Osteoblast (primary cell): ENCODE data around the gene PPM1E. TPM values are rescaled to one million over a fixed set of nuclear protein-coding genes. Genes with fewer than 3 reads are reported as not detected.
"Not testable (repeated sequence)": the region's sequence is repeated elsewhere in the genome, so short reads cannot be mapped to it uniquely, and the experiment has no call there.

Source experiments
- DNase-seq: peaks from one replicate; pipeline ENCODE4 v3.0.0; 2011; ENCODE audit warnings: low spot score, mixed read lengths; ENCODE audit not compliant: insufficient read length; ENCODE audit errors: missing footprints
- H2AFZ ChIP-seq: 2 replicates; pipeline ENCODE4 v1.6.0; 2011; ENCODE audit warnings: mild to moderate bottlenecking, low read length
- H3K27ac ChIP-seq: 2 replicates; pipeline ENCODE4 v1.5.1; 2011; ENCODE audit warnings: mild to moderate bottlenecking, low read depth, low read length, moderate library complexity
- H3K27me3 ChIP-seq: 2 replicates; pipeline ENCODE4 v1.6.0; 2012; ENCODE audit warnings: mild to moderate bottlenecking, control low read depth, inconsistent platforms, low read length, moderate library complexity; ENCODE audit not compliant: insufficient read depth
- H3K36me3 ChIP-seq: 2 replicates; pipeline ENCODE4 v1.5.1; 2011; ENCODE audit warnings: mild to moderate bottlenecking, low read length, control low read depth, moderate library complexity; ENCODE audit not compliant: insufficient read depth
- H3K4me1 ChIP-seq: 2 replicates; pipeline ENCODE4 v1.5.1; 2011; ENCODE audit warnings: mild to moderate bottlenecking, low read length, control low read depth, moderate library complexity; ENCODE audit not compliant: insufficient read depth
- H3K4me2 ChIP-seq: 2 replicates; pipeline ENCODE4 v1.6.0; 2011; ENCODE audit warnings: mild to moderate bottlenecking, low read length; ENCODE audit not compliant: insufficient read depth
- H3K4me3 ChIP-seq: fragments of 200-600 bp; sonication (generic); 3 replicates; pipeline ENCODE4 v1.5.1; 2012; ENCODE audit warnings: mild to moderate bottlenecking, low read length, inconsistent platforms; ENCODE audit not compliant: insufficient read depth
- H3K79me2 ChIP-seq: 2 replicates; pipeline ENCODE4 v1.6.0; 2012; ENCODE audit warnings: mild to moderate bottlenecking, low read length, control low read depth, inconsistent platforms; ENCODE audit not compliant: insufficient read depth
- H3K9me3 ChIP-seq: 2 replicates; pipeline ENCODE4 v1.5.1; 2011; ENCODE audit warnings: low read depth, low read length, control low read depth
- H4K20me1 ChIP-seq: 2 replicates; pipeline ENCODE4 v1.6.0; 2012; ENCODE audit warnings: mild to moderate bottlenecking, low read length, control low read depth; ENCODE audit not compliant: insufficient read depth
- CTCF ChIP-seq: IDR thresholded peaks from 2 replicates; pipeline ENCODE4 v1.5.1; 2011; ENCODE audit warnings: mild to moderate bottlenecking, low read depth, low read length, moderate library complexity; ENCODE audit errors: extremely low read depth
- total RNA-seq: library from RNA; depleted of rRNA; stranded (reverse); fragments of >200 nt; gene quantifications from 2 replicates; pipeline ENCODE4 v1.2.3, GENCODE V29; 2012

PPM1E gene
- total RNA-seq, 1 donor = under 0.01 TPM

GRCh38 chr17:58947824-58948223 lies 192.2 kb downstream of the PPM1E start:
- TF ChIP-seq CTCF = no peak
- H3K27ac ChIP-seq = no peak overlapping the region
- peak; percentile 6 for DNase-seq

DNA sequence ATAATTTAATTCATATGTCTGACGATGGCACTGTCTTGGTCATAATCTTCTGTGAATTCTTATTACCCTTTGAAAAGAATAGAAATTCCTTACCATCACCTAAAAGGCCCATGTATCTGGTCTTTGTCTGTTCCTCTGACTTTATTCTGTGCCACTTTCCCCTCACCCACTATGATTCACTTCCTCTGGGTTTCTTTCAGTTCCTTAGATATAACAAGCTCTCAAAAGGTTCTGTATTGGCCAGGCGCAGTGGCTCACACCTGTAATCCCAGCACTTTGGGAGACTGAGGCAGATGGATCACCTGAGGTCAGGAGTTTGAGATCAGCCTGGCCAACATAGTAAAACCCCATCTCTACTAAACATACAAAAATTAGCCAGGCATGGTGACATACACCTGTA lies 198.7 kb downstream of the PPM1E start:
- not testable (repeated sequence) for H3K27me3 ChIP-seq, H3K4me2 ChIP-seq, H3K9me3 ChIP-seq, DNase-seq, H3K79me2 ChIP-seq, H2AFZ ChIP-seq, H4K20me1 ChIP-seq, H3K27ac ChIP-seq, H3K4me3 ChIP-seq, H3K36me3 ChIP-seq, H3K4me1 ChIP-seq

More at GRCh38 chr17:58947824-58948223, 192.2 kb downstream of the PPM1E start:
- no peaks in the 10 kb centered on the region for H3K36me3 ChIP-seq
- no peaks in the 10 kb centered on the region for H3K79me2 ChIP-seq
- peaks cover 6% of the 10 kb centered on the region for H3K27me3 ChIP-seq
- H3K4me1 ChIP-seq = no peaks in the 10 kb centered on the region
- no peak overlapping the region for H2AFZ ChIP-seq
- H3K4me2 ChIP-seq = no peak overlapping the region
- no peaks in the 10 kb centered on the region for H4K20me1 ChIP-seq
- peaks cover 7% of the 10 kb centered on the region for H3K9me3 ChIP-seq
- H3K4me3 ChIP-seq = no peak overlapping the region

DNA sequence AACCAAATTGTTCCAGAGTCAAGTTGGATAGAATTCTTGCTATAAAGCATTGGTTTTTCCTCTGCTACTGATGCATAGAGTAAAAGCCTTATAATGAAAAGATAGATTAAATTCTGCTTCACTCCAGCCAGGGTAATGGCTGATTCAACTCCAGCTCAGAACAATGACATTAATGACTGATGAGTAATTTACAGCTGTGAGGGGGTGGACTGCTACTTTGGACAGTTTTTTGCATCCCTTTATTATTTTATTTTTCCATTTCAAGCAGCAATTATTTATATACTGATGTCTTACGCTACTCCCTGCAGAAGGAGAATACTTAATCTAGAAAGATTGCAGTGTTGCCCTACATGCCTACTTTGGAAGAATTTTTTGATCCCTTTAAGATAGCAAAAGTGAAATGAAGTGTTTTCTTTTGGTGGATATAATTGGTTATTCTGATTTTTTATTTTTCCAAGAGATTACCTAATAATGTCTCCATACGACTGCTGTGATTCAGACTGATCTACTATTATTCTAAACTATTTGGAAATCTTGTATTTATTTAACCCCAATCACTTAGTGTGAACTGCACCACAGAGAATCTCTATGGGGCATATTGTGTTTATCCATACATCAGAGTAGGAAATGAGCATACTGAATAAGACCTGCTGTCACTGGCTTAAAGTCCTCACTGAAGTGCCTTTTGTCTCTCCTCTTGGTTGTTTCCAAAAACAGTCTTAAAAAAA lies 201.5 kb downstream of the PPM1E start:
- peak overlapping the region; percentile 71 for H3K27ac ChIP-seq
- no peak overlapping the region for H3K4me3 ChIP-seq
- H2AFZ ChIP-seq = peak overlapping the region; percentile 48
- peak; percentile 88 for DNase-seq
- TF ChIP-seq CTCF = no peak
- H3K4me2 ChIP-seq = peak overlapping the region; percentile 59
- H3K79me2 ChIP-seq = no peaks in the 10 kb centered on the region
- no peaks in the 10 kb centered on the region for H4K20me1 ChIP-seq
- H3K4me1 ChIP-seq = peaks cover 7% of the 10 kb centered on the region
- H3K9me3 ChIP-seq = no peaks in the 10 kb centered on the region
- no peaks in the 10 kb centered on the region for H3K36me3 ChIP-seq
- H3K27me3 ChIP-seq = no peaks in the 10 kb centered on the region

DNA sequence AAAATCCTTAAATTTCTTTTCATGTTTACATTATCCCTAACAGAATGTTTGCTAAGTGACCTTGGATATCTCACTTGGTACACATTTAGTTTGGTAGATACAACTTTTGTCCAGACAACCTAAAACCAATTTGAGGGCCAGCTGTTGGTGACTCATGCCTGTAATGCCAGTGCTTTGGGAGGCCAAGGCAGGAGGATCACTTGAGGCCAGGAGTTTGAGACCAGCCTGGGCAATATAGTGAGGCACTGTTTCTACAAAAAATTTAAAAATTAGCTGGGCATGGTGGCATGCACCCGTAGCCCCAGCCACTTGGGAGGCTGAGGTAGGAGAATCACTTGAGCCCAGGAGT lies 202.0 kb downstream of the PPM1E start:
- H3K27me3 ChIP-seq, H3K4me2 ChIP-seq, H3K4me3 ChIP-seq, H3K4me1 ChIP-seq, H2AFZ ChIP-seq, H3K9me3 ChIP-seq, H3K79me2 ChIP-seq, DNase-seq, H3K36me3 ChIP-seq, H4K20me1 ChIP-seq: not testable (repeated sequence)
- H3K27ac ChIP-seq = peak overlapping the region; percentile 71

DNA sequence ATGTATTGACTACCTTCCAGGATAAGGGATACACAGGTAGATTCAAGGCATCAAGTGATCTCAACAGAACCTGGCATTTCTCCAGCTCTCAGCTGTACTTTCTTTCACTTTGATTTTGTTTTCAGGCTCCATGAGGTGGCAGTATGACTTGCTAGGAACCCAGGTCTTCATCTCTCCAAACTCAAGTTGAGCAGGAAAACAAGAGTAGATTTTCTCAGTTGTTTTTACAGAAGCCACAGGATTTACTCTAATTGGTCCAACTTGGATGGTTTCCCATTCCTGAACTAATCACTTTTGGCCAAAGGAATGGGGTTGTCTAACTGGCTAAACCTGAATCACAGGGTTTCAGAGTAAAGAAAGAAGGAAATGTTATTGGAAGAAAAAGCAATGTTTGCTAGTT lies 204.4 kb downstream of the PPM1E start:
- Histone ChIP-seq H2AFZ (peak overlapping the region; percentile 78), H3K27me3 (no peaks in the 10 kb centered on the region), H3K4me1 (peaks cover 7% of the 10 kb centered on the region), H3K9me3 (no peaks in the 10 kb centered on the region), H3K36me3 (no peaks in the 10 kb centered on the region), H3K79me2 (no peaks in the 10 kb centered on the region), H3K4me3 (no peak overlapping the region), H3K27ac (peak overlapping the region; percentile 28), H4K20me1 (no peaks in the 10 kb centered on the region), H3K4me2 (peak overlapping the region; percentile 45)
- no peak for DNase-seq
- peak; percentile 48 for TF ChIP-seq CTCF
